ENCODE measurements around the gene GCN1.

The GCN1 gene

DNA sequence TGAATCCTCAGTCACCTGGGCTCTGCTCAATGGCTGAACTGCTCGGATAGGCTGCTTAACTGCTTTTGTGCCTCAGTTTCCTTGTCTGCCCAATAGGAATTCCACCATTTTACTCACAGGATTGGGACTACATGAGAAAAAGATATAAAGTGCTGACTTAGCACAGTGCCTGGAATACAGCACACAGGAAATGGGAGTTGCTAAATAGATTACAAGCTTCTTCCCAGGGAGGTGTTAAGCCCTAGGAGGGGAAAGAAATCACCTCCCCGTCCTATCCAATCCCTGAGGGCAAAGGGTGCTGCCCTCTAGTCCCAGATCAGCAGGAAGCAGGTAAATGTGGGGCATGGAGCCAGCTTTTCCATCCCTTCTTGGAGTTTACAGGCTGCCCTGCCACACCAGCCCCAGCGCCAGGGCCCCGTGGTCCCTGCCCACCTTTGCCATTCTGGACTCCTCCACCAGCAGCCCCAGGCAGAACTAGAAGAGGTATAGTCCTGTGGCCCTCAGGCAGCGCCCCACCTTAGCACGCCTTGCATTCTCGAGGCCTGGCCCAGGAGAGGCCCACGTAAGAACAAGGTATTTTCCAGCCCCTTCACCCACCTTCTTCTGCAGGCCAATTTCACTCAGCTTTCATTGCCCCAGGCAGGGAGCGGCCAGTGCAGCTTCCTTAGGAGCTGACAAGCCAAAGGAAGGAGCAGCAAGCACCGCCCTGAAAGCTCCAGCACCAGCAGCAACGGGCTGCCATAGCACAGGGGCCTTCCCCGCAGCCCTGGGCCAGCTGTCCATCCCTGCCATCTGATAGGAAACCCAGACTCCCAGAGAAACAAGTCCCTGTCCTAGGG is 35.2 kb upstream of the GCN1 start:
- no peak for DNase-seq

DNA sequence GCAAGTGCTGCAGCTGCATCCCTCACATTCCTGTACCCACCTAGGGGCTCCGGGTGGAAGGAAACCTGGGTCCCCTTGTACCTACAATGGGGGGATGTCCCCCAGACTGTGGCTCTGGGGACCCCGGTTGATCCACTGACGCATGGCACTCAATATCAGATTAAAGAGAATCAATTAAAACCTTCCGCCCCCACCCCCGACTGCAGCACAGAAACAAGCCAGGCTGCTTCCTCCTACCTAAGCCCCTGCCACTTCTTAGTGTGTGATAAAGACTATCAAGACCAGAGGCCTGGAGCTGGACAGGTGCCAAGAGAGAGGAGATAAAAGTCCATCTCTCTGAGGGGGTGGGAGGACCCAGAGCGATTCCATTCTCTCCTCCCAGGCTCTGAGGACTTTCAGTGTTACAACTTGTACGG is 34.6 kb upstream of the GCN1 start:
- no peak for DNase-seq

DNA sequence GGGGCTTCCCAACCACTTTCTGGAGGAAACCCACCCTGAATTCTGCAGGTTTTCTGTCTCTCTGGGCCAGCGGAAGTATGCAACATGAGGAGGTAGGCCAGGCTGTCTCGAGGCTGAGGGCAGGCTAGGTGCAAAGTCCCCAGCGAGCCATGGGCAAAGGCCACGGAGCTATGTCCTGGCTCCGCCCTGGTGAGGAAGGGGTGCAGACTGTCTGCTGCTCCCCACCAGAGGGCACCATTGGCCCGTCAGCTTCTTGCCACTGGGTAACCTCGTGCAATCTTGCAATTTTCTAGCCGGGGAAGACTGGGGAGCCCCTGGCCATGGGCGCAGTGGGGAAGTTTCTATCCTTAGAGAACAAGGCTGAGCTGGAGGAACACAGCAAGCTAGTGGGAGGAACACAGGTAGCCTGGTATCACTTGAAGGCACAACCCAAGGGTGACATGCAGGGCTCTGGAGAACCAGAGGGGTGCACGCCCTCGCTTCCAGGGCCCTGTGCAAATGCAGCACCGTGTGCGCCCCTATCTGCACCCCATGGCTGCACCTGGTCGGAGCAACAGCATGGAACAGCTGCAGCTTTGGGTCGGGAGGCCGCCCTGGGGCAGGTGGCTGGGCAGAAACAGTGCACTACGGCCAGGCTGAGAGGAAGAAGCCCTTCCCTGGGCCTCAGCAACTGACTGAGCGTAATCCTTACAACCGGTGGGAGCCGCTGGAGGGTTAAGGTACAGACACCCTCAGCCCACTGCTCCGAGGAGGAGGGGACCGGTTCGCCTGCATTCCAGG is 34.0 kb upstream of the GCN1 start:
- DNase-seq = peak; percentile 63

DNA sequence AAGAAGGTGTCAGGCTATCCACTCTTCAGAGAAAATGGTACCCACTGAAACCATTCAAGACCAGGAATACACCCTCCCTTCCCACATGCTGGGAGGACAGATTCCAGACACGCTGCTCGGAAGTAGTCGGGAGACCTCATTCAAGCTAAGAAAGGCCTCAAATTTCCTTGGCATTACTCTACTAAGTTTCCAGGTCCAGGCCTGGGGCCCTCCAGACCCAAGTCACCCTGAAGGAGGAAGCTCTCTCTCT is 33.5 kb upstream of the GCN1 start:
- no peak for DNase-seq

DNA sequence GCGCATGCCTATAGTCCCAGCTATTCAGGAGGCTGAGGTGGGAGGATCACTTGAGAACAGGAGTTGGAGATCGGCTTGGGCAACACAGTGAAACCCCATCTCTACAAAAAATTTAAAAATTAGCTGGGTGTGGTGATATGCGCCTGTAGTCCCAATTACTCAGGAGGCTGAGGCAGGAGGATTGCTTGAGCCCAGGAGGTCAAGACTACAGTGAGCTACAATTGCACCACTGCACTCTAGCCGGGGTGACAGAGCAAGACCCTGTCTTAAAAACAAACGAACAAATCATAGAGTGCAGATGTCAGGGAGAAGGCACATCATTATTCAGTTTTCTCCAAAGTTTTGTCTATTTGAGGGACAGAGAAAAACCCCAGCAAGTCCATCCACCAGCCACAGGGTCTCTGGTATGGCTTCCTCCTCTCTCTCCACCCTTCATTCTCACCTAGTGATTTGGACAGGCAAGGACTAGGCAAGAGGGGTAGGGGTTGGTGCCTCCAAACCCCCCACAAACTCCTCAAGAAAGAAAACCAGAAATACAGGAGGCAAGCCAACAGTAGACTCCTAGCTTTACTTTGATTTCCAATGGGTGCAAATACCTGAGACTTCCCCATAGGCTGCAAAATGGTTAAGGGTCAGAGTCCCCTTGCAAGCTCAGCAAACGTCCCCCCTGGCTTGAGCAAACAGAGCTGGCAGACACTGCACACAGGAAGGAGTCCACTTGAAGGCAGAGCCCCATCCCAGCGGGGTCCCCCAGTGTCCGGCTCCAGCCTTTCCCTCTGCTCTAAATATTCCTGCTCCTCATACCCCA is 32.9 kb upstream of the GCN1 start:
- no peak for DNase-seq

DNA sequence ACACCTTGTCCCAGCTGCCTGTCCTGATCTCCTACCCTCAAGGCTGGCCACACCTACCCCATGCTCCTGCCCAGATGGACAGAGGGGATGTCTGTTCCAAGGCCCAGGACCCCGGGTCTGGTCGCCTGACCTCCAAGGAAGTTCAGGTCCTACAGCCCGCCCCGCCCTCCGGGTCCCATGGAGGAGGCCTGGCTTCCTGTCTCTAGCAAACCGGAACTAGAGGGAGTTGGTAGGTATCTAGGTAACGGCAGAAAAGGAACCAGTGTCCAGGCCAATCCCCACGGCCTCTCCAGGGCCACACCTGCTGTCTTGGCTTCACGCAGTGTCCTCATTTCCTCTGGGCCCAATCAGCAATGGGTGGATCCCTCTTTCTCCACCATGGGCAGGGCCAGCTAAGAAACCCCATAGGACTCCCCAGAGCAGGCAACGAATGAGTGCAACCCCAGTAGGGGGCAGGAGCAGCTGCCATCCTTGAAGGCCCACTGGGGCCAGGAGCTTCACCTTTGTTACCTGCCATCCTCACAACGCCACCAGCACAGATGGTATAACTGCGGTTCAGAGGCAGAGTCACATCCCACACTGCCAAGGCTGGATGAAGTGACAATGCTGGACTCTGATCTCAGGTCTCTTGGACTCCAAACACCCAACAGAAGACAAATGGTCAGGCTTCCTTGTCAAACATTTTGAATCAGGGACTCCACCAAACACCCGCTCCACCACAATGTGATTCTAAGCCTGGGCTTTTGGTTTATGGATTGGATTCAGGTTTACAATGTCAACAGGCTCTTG is 31.5 kb upstream of the GCN1 start:
- DNase-seq = peak; percentile 79

DNA sequence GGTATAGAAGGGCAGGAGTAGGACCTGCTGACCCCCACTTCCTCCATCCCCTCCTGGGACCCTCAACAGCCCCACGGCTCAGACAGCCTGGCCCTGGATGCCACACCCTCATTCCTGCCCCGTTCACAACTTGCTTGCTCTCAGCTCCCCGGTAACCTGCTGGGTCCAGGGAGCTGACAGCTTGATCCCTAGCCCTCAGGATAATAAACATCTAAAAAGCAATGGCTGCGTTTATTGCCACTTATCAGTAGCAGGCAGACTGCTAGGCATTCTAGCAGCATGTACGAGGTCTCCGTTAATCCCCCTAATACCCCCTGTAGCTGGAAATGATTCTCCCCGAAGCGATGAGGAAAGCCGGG is 30.7 kb upstream of the GCN1 start:
- DNase-seq = no peak

DNA sequence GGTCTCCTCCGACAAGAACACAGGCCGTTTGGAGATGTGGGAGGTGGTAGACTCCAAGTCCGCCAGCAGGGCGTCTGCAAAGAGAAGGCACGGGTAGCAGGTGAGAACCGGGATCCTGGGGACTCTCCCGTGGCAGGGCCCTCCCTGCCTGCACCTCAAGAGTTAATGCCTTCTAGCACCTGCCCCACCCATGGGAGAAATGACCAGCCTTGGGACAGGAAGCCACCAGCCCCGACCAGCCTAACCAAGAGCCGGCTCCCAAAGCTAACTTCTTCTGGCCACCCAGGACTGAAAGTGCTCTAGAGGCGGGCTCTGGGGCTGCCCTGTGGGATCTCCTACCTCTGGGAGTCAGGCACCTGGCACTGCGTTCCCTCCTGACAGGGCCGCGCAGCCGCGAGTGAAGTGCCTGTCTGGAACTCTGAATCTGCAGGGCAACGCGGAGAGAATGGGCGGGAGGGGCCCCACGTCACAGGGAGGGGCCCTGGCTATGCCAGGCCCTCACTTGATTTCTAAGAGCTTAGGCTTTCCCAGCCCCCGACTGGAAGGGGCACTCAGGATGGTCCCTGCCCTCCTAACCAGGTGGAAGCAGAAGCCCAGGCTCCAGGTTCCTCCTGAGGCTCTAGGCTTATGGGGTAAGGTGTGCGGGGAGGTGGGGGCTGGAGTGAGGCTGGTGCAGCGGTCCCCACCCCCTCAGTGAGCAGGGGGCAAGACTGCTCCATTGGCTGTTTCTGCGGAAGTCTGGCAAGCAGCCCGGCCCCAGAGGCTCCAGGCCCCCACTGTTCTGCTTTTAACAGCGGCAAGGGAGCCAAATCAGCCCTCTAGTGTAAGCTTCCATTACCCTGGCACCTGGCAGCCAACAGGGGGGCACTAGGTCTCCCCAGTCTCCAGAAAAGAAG is 30.0 kb upstream of the GCN1 start:
- DNase-seq = no peak

DNA sequence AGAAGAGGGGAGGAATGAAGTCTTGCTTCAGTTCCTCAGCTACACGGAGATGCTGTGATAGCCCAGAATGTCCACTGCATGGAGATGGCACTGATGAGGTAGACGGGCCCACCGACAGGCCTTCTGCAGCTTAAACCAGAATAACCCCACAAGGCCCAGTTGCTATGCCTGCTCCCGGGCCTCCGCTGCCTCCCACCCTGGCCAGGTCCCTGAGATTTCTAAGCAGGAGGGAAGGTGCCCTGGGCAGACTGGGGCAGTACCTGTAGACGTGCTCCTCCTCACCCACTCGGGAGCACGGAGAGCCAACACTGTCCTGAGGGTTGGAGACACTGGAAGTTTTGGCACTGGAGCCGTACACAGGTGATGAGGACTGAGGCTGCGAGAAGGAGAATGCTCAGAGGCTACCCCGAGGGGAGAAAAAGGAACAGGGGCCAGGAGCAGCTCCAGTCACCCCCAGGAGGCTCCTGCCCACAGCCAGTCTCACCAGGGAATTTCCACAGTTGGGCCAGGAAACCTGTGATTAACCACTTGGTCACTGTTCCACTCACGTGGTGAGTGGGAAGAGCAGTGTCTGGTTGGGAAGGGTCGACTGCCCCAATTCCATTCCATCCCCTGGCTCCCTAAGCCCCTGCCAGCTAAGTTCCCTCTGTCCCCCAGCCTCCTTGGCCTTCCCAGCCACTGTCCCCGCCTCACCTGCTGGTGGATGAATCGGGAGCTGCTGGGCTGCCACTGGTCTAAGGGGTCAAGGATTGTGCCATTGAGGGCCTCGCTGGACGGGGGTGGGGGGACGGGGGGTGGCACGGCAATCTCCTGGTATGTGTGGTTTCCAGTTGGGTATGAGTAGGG is 29.2 kb upstream of the GCN1 start:
- DNase-seq = no peak

DNA sequence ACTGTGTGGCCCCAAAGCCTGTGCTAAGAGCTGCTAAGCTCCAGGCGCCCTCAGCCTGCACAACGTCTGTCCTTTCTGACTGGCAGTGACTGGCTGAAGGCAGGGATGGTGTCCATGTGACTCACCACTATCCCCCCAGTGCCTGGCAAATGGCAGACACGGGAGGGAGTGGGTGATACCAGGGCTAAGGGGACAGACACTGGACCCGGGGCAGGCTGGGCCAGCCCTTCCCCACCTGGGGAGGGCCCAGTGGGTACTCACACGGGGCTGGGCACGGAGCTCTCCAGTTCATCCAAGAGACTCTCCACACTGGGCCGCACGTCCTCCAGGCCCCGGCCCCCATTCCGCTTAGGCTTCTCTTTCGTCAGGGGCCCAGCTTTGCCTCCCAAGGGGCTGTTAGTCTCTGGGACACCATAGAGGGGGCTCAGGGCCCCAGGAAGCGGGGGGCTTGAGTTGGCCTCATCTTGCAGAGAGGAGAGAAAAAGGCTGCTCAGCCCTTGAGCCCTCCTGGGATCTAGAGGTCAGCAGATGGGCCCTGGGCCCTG is 27.8 kb upstream of the GCN1 start:
- no peak for DNase-seq

DNA sequence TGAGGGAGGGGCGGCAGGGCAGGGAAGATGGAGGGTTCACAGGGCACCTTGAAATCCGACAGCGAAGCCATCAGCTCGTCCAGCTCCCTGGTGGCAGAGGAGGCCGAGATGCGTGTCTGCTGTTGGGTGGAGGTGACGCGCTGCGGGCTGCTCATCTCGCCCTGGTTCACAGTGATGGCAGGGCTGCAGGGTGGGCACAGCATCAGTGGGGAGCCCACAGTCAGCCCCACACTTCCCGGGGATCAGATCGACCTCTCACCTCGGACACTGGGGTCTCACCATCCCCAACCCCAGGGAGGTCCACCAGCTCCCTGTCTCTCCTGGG is 27.0 kb upstream of the GCN1 start:
- DNase-seq = no peak

DNA sequence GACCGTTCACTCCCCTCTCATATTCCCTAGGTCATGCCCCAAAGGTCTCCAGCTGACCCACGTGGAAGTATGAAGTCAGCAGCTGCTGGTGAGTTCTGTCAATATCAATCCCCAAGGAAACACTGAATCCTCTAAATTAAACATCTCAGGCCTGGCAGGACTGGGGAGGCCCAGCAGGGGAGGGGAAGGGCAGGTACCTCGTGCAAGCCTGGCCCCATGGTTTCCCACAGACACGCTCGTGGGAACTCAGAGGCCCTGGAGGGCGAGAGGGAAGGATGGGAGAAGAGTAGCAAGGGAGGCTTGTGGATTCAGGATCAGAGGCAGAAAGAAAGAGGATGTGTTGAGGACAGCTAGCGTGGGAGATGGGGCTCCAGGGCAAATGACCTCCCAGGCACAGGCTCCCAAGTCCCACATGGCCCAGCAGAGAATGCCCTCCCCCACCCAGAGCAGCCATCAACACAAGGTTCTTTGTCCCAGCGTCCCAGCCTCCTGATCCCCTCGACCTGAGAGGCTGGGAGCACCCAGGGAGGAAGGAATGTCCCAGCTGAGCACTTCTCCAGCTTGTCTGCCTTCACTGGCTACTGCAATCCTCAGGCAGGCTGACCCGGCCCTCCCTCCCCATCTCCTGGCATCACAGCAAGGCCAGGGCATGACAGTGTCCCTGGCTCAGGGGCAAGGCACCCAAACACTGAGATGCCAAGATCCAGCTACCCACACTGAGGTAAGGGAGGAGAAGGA is 26.5 kb upstream of the GCN1 start:
- no peak for DNase-seq

DNA sequence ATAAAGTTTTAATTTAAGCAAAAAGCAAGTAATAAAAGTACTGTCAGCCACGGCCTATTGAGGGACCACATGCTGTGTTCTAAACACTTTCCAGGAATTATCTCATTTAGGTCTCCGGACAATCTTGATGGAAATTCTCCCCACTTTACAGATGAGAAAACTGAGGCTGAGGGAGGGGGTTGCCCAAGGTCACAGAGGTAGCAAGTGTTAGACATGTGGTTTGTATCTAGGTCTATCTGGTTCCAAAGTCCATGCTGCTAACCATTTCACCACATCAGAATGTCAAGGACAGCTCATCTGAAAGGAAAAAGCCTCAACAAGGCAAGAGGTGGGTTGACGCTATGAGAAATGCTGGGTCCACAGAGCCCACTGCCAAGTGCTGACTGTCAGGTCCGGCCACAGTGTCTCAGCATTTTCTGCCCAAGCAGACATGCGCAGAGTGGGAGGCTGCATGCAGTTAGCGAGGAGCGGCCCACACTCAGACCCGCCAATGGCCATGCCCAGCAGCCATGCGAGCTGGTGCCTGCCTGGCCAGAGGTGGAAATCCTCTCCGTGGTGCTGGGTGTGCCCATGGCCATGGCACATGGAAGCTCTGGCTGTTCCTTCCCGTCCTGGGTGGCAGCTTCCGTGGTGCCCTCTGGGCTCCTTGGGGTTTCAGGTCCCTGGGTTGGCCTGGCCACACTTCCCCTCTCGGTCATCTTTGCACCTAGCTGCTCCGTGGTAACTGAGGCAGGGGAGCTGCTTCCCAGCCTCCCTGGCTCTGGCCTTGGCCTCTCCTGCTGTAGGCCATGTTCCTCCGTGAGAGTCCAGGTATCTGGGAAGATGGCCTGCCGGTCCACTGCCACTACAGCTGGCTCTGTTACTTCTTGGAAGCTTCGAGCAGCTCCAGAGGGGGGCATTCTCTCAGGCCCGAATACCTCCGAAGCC is 24.4 kb upstream of the GCN1 start:
- DNase-seq = no peak

DNA sequence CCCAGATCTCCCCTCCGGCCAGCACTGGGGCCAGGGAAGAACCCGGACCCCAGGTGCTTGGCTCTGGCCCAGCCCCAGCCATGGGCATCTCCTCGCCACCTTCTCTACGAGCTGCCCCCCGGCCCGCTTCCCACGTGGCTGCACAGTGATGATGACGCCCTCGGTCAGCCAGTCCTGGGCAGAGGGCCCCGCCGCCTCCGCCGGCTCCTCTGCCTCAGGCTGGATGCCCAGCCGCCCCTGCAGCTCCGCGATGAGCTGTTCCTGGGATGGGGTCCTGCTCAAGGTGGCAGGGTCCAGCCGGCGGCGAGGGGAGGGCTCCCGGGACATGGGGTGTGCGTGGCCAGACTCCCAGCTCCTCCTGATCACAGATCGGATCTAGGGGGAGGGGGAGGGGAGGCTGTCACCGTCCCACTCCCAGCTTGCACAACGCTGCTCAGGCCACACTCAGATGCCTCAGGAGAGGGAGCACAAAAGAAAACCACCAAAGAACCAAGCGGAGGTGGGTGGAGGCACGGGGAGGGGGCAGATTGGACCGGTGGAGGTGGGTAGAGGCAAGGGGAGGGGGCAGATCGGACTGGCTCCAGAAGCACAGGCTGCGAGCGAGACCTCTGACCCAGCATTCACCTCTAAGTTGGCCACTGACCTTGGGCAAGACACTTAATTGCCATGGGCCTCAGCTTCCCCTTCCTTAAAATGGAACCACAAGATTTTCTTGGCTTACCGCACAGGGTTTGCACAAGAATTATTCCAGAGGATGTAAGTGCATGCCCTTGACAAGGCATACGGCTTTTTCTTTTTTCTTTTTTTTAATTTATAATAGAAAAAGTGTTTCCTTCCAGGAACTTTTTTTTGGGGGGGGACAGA is 22.5 kb upstream of the GCN1 start:
- DNase-seq = peak; percentile 13

DNA sequence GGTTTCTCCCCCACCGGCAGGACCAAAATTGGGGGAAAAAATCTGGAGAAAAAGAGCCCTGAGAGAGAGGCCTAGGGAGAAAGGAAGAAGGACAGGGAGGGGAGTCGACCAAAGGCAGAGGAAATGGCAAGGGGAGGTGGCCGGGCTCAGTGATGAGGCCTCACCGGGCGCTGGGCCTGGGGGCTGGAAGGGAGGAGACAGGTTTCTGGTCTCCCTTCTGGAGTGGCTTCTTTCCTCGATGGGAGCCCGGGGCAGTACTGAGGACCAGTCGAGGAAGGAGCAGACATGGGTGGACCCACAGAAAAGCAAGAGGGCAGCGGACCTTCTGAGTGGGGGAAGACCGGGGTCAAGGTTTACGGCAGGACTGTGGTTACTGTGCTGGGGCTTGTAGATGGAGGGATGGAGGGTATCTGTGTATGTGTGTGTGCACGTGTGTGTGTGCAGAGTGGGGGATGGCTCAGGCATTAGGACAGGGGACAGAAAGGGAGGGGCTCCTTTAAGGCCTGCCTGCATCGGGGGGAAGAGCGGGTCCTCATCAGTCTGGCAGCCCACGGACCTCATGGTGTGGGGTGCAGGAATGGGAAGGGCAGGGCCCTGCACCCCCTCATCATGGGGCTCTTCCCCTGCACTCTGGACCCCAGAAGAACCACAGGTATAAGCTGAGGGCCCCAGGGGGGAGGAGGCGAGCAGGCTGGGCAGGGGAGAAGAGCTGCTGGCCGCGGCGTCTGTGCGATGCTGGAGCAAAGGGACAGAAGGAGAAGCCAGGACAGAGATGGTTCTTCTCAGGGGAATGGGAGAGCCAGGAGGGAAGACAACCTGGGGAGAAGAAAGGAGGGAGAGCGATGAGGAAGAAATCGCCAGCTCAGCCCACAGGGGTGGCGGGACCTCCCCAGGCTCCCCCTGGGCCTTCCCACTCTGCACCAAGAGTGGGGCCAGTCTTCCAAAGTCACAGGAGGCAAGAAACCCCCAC is 21.5 kb upstream of the GCN1 start:
- no peak for DNase-seq

DNA sequence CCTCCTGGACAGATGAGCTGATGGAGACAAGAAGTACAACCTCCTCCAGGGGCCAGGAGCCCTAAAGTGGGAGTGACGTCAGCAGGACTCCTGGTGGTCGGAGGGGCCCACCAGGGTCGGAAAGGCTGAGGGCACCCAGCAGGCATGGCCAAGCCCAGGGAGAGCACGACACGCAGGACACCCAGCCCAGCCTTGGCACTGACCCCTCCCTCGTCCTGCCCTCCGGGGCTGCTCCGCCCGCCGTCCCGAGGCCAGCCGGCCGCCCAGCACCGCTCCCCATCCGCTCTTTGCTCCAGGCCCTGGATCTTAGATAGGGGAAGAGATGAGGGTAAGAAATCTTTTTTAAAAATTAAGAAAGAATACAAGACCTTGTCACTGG is 20.8 kb upstream of the GCN1 start:
- no peak for DNase-seq

Data from GF-D8 (cell line).